Neural progenitor cell (in vitro differentiated cells): ENCODE data around the gene UTP3.

ENCODE experiments used
- CTCF ChIP-seq: fragments of 200-600 bp; sonication (generic); IDR thresholded peaks from 2 replicates; pipeline ENCODE4 v1.5.1; 2017; ENCODE audit warnings: antibody characterized with exemption, mild to moderate bottlenecking
- EZH2 ChIP-seq: fragments of 200-600 bp; sonication (generic); IDR thresholded peaks from 2 replicates; pipeline ENCODE4 v1.6.1; 2017; ENCODE audit warnings: antibody characterized with exemption, mild to moderate bottlenecking, moderate library complexity
- EZH2phosphoT487 ChIP-seq: fragments of 200-600 bp; sonication (generic); IDR thresholded peaks from 2 replicates; pipeline ENCODE4 v1.6.1; 2017; ENCODE audit warnings: antibody characterized with exemption

GRCh38 chr4:70687821-70688794 is at the start of gene UTP3:
- TF ChIP-seq CTCF (peak; percentile 98), EZH2 (peak; percentile 78), EZH2phosphoT487 (no peak)
